ENCODE measurements around the gene TRIM59. TPM values are rescaled to one million over a fixed set of nuclear protein-coding genes. Genes with fewer than 3 reads are reported as not detected.

Gene TRIM59
- total and polyA plus RNA-seq, 2 donors (not counting 1 experiment from before 2014, with no cell fraction given) = 13.6 to 31.2 TPM

- H3K4me2 ChIP-seq (ENCODE audit: extremely low read depth, insufficient read depth, low read length) = no peak overlapping the region
- H3K9ac ChIP-seq (ENCODE audit: insufficient read depth, low read length) = no peak overlapping the region
- peaks cover 33% of the 10 kb centered on the region for H3K79me2 ChIP-seq (ENCODE audit: control insufficient read depth, insufficient read depth, low read length)
- H2AFZ ChIP-seq (ENCODE audit: low read length) = no peak overlapping the region
- no peaks in the 10 kb centered on the region for H3K9me3 ChIP-seq (ENCODE audit: control insufficient read depth, insufficient read depth, low read depth, low read length)
- TF ChIP-seq EZH2 (IDR thresholded peaks at IDR 0.05; ENCODE audit: low read length, missing control alignments) = no peak
- no peak overlapping the region for H3K27ac ChIP-seq (ENCODE audit: insufficient read depth, low read length)
- H3K4me1 ChIP-seq (ENCODE audit: control insufficient read depth, extremely low read depth, insufficient read depth, low read length) = no peaks in the 10 kb centered on the region
- no peaks in the 10 kb centered on the region for H3K27me3 ChIP-seq (ENCODE audit: control insufficient read depth, insufficient read depth, low read length)
- H3K36me3 ChIP-seq (ENCODE audit: control insufficient read depth, insufficient read depth, low read length) = no peaks in the 10 kb centered on the region
- H3K4me3 ChIP-seq (replicated peaks in 1 of 4; ENCODE audit: control extremely low read depth in 1 of 4, insufficient read depth in 1 of 4, low read depth in 3 of 4, low read length in 4 of 4) = no peak overlapping the region
- no peaks in the 10 kb centered on the region for H4K20me1 ChIP-seq (ENCODE audit: control insufficient read depth, extremely low read depth, insufficient read depth, low read length)
- DNase-seq (ENCODE audit: low read depth in 2 of 2) = no peak
Measured at GRCh38 chr3:160392798-160393197, 56.8 kb downstream of the TRIM59 start.

DNA sequence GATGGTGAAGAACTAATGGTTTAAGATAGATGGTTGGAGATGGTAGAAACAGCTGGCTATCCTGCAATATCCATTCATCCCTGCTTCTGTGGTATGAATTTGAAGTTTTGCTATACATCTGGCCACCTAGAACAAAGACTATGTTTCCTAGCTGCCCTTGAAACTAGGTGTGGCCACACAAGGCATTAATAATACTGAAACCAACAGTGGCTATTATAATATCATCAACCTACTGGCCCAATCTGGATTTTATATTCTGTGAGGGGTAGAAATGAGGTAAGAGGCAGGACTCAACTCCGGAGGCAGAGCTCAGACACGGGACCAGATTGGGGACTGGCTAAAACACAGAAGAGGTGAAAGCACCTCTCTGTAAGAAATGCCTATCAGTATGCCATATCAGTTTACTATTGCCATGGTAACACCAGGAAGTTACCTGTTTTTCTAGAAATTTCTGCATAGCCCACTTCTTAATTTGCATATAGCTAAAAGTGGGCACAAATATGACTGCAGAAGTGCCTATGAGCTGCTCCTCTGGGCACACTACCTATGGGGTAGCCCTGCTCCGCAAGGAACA is 58.9 kb downstream of the TRIM59 start:
- no peak overlapping the region for H2AFZ ChIP-seq (ENCODE audit: low read length)
- no peaks in the 10 kb centered on the region for H4K20me1 ChIP-seq (ENCODE audit: control insufficient read depth, extremely low read depth, insufficient read depth, low read length)
- no peaks in the 10 kb centered on the region for H3K36me3 ChIP-seq (ENCODE audit: control insufficient read depth, insufficient read depth, low read length)
- H3K79me2 ChIP-seq (ENCODE audit: control insufficient read depth, insufficient read depth, low read length) = peaks cover 18% of the 10 kb centered on the region
- H3K9me3 ChIP-seq (ENCODE audit: control insufficient read depth, insufficient read depth, low read depth, low read length) = no peaks in the 10 kb centered on the region
- H3K27ac ChIP-seq (ENCODE audit: insufficient read depth, low read length) = no peak overlapping the region
- H3K9ac ChIP-seq (ENCODE audit: insufficient read depth, low read length) = no peak overlapping the region
- no peak overlapping the region for H3K4me3 ChIP-seq (replicated peaks in 1 of 4; ENCODE audit: control extremely low read depth in 1 of 4, insufficient read depth in 1 of 4, low read depth in 3 of 4, low read length in 4 of 4)
- no peaks in the 10 kb centered on the region for H3K4me1 ChIP-seq (ENCODE audit: control insufficient read depth, extremely low read depth, insufficient read depth, low read length)
- no peak overlapping the region for H3K4me2 ChIP-seq (ENCODE audit: extremely low read depth, insufficient read depth, low read length)
- no peak for DNase-seq (ENCODE audit: low read depth in 2 of 2)
- no peaks in the 10 kb centered on the region for H3K27me3 ChIP-seq (ENCODE audit: control insufficient read depth, insufficient read depth, low read length)
- no peak for TF ChIP-seq EZH2 (IDR thresholded peaks at IDR 0.05; ENCODE audit: low read length, missing control alignments)
- TF ChIP-seq, protein P1, sequence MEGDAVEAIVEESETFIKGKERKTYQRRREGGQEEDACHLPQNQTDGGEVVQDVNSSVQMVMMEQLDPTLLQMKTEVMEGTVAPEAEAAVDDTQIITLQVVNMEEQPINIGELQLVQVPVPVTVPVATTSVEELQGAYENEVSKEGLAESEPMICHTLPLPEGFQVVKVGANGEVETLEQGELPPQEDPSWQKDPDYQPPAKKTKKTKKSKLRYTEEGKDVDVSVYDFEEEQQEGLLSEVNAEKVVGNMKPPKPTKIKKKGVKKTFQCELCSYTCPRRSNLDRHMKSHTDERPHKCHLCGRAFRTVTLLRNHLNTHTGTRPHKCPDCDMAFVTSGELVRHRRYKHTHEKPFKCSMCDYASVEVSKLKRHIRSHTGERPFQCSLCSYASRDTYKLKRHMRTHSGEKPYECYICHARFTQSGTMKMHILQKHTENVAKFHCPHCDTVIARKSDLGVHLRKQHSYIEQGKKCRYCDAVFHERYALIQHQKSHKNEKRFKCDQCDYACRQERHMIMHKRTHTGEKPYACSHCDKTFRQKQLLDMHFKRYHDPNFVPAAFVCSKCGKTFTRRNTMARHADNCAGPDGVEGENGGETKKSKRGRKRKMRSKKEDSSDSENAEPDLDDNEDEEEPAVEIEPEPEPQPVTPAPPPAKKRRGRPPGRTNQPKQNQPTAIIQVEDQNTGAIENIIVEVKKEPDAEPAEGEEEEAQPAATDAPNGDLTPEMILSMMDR (conservative IDR thresholded peaks at IDR 0.05 in 1 of 2, IDR thresholded peaks at IDR 0.05 in 1 of 2; ENCODE audit: low read depth in 1 of 2, low read length in 2 of 2) = no peak

Other genes starting within 250 kb of the TRIM59 start
- 0.26 and 0.33 TPM in 2 replicates for gene C3orf80, start 224.4 kb downstream of the TRIM59 start, total RNA-seq
- gene C3orf80, start 224.4 kb downstream of the TRIM59 start, polyA plus RNA-seq = 0.02 and 0.08 TPM in 2 replicates
- gene IFT80, start 50.6 kb downstream of the TRIM59 start, total RNA-seq = 75.0 and 76.5 TPM in 2 replicates
- 29.7 and 38.4 TPM in 2 replicates for gene IFT80, start 50.6 kb downstream of the TRIM59 start, polyA plus RNA-seq
- gene SMC4, start 50.1 kb downstream of the TRIM59 start, total RNA-seq = 38.0 and 48.4 TPM in 2 replicates
- 34.7 and 83.5 TPM in 2 replicates for gene SMC4, start 50.1 kb downstream of the TRIM59 start, polyA plus RNA-seq
- gene KPNA4, start 115.8 kb upstream of the TRIM59 start, total RNA-seq = 34.7 and 38.8 TPM in 2 replicates
- gene KPNA4, start 115.8 kb upstream of the TRIM59 start, polyA plus RNA-seq = 33.0 and 36.6 TPM in 2 replicates
- not detected in 2 replicates for gene ARL14, start 227.4 kb upstream of the TRIM59 start, total RNA-seq
- not detected in 2 replicates for gene ARL14, start 227.4 kb upstream of the TRIM59 start, polyA plus RNA-seq